Spleen (tissue), 11 donors: Measurements from ENCODE around the gene ZNF544. TPM values are rescaled to one million over a fixed set of nuclear protein-coding genes. Genes with fewer than 3 reads are reported as not detected.

Experiments
- DNase-seq: peaks from one replicate; pipeline ENCODE4 v3.0.0-alpha.2; 2020
- H3K27ac ChIP-seq, 8 donors: fragments of 200-600 bp; sonication (generic) in 7 of 8; 1 replicate in 4 of 8; 2 replicates in 4 of 8; pipeline versions ENCODE4 v1.5.0 to v1.8.0; 2016 to 2021; ENCODE audit warnings: inconsistent platforms in 4 of 8, mild to moderate bottlenecking in 4 of 8, moderate library complexity in 1 of 8
- H3K27me3 ChIP-seq, 7 donors: fragments of 200-600 bp; sonication (generic) in 6 of 7; replicated peaks in 1 of 7; 1 replicate in 4 of 7; 2 replicates in 3 of 7; pipeline versions ENCODE4 v1.5.0 to v1.8.0; 2016 to 2021; ENCODE audit warnings: inconsistent platforms in 3 of 7, mild to moderate bottlenecking in 1 of 7
- H3K36me3 ChIP-seq, 6 donors: fragments of 200-600 bp; sonication (generic) in 5 of 6; 1 replicate in 4 of 6; 2 replicates in 2 of 6; pipeline versions ENCODE4 v1.5.0 to v1.8.0; 2016 to 2021; ENCODE audit warnings: inconsistent platforms in 2 of 6
- H3K4me1 ChIP-seq, 6 donors: fragments of 200-600 bp; sonication (generic) in 5 of 6; 1 replicate in 3 of 6; 2 replicates in 3 of 6; pipeline versions ENCODE4 v1.5.0 to v1.8.0; 2016 to 2021; ENCODE audit warnings: inconsistent platforms in 3 of 6
- H3K4me3 ChIP-seq, 8 donors: fragments of 200-600 bp; sonication (generic) in 7 of 8; 1 replicate in 4 of 8; 2 replicates in 4 of 8; pipeline versions ENCODE4 v1.5.0 to v1.8.0; 2016 to 2021; ENCODE audit warnings: inconsistent platforms in 4 of 8, mild to moderate bottlenecking in 4 of 8, moderate library complexity in 2 of 8
- H3K9me3 ChIP-seq, 8 donors: fragments of 200-600 bp; sonication (generic) in 7 of 8; 1 replicate in 4 of 8; 2 replicates in 4 of 8; pipeline versions ENCODE4 v1.5.0 to v1.8.0; 2016 to 2021; ENCODE audit warnings: inconsistent platforms in 4 of 8
- POLR2A ChIP-seq, 3 donors: fragments of 450-650 bp; IDR thresholded peaks; one replicate each; pipeline ENCODE4 v1.5.1; 2017; ENCODE audit warnings: antibody characterized with exemption in 3 of 3, mild to moderate bottlenecking in 1 of 3
- POLR2AphosphoS5 ChIP-seq, 3 donors: sonication (generic); formaldehyde crosslinking; IDR thresholded peaks; one replicate each; pipeline ENCODE4 v1.5.1; 2017; ENCODE audit warnings: antibody characterized with exemption in 3 of 3
- WGBS, 5 donors: extraction: QIAGEN DNeasy Blood & Tissue Kit in 3 of 5; methylation state at CpG; one replicate each; pipeline versions ENCODE4 v1.1.5 to v1.1.7; 2013 to 2018; 5-methylcytosine and 5-hydroxymethylcytosine counted together
- intact Hi-C: fragments of 100-400 bp; cut with DNase I; formaldehyde crosslinking; loops from one replicate; pipeline ENCODE4 v1.15.0; 2023; ENCODE audit warnings: low total_unique reads
- polyA plus RNA-seq, 3 donors: library from polyadenylated mRNA; stranded (reverse); fragments of 200-250 nt; gene quantifications; one replicate each; pipeline ENCODE4 v1.2.1, GENCODE V29; 2013
- total RNA-seq, 7 donors: library from RNA; depleted of rRNA in 3 of 7; stranded (reverse); fragments of >200 nt in 3 of 7; fragmentation: NEBNext Ultra II Directional in 4 of 7; extraction: Animal tissue kit (Norgen Biotek cat#: 25700) in 4 of 7; gene quantifications; one replicate each; pipeline versions ENCODE4 v1.1.0 to v1.2.1, GENCODE V29; 2016 to 2021
- TF ChIP-seq, protein P1 (sequence below), 11 experiments: fragments of 200-600 bp in 7 of 11; fragments of 450-650 bp in 4 of 11; sonication (generic) in 4 of 11; IDR thresholded peaks in 8 of 11; conservative IDR thresholded peaks in 3 of 11; 1 replicate in 7 of 11; 2 replicates in 4 of 11; pipeline versions ENCODE4 v1.4.0 to v1.8.0; 2016 to 2021; ENCODE audit warnings: antibody characterized with exemption in 11 of 11, inconsistent platforms in 4 of 11, mild to moderate bottlenecking in 1 of 11
- donor health status: healthy with polysubstance abuse.
- donor health status: DM: no; HTN: no; CAD: no; lungs with moderate emphysema.
- donor health status: DM: no; HTN: no; CAD: no.
- donor health status: Bipolar disorder and iron deficiency.
- donor health status: healthy.
- donor health status: DM: no; HTN: no; CAD: no.
- donor health status: DM: yes; HTN: yes; CAD: no.

ZNF544 gene
- total and polyA plus RNA-seq, 10 donors = 12.5 to 58.5 (median 32.3) TPM

DNA sequence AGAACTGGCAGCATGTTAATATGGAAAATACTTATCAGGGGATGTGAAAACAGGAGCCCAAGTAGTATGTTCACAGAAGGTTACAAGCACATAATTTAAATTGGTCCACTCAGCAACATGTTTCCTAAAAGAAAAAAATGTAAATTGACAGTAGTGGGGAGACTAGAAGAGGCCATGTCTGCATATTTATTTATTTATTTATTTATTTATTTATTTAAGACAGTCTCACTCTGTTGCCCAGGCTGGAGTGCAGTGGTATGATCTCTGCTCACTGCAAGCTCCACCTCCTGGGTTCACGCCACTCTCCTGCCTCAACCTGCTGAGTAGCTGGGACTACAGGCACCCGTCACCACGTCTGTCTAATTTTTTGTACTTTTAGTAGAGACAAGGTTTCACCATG is 36.4 kb downstream of the ZNF544 start:
- Histone ChIP-seq H3K9me3 (peaks cover 79 to 100% (median 100%) of the 10 kb centered on the region in 8 donors), H3K4me1 (no peaks in the 10 kb centered on the region), H3K36me3 (peaks cover 15 to 86% (median 64%) of the 10 kb centered on the region in 6 donors), H3K27ac (no peak overlapping the region), H3K4me3 (no peak overlapping the region), H3K27me3 (no peaks in the 10 kb centered on the region)
- TF ChIP-seq, protein P1, sequence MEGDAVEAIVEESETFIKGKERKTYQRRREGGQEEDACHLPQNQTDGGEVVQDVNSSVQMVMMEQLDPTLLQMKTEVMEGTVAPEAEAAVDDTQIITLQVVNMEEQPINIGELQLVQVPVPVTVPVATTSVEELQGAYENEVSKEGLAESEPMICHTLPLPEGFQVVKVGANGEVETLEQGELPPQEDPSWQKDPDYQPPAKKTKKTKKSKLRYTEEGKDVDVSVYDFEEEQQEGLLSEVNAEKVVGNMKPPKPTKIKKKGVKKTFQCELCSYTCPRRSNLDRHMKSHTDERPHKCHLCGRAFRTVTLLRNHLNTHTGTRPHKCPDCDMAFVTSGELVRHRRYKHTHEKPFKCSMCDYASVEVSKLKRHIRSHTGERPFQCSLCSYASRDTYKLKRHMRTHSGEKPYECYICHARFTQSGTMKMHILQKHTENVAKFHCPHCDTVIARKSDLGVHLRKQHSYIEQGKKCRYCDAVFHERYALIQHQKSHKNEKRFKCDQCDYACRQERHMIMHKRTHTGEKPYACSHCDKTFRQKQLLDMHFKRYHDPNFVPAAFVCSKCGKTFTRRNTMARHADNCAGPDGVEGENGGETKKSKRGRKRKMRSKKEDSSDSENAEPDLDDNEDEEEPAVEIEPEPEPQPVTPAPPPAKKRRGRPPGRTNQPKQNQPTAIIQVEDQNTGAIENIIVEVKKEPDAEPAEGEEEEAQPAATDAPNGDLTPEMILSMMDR (IDR thresholded peaks at IDR 0.05 in 8 of 11, conservative IDR thresholded peaks at IDR 0.05 in 3 of 11) = no peak
- TF ChIP-seq POLR2AphosphoS5 (IDR thresholded peaks at IDR 0.05) (no peak), POLR2A (IDR thresholded peaks at IDR 0.05) (no peak)
- intact Hi-C loops = no loop called here
- no peak for DNase-seq
- 97 to 100% (median 99%) methylated on average over 3 of the region's 3 CpGs for WGBS, 5 donors

DNA sequence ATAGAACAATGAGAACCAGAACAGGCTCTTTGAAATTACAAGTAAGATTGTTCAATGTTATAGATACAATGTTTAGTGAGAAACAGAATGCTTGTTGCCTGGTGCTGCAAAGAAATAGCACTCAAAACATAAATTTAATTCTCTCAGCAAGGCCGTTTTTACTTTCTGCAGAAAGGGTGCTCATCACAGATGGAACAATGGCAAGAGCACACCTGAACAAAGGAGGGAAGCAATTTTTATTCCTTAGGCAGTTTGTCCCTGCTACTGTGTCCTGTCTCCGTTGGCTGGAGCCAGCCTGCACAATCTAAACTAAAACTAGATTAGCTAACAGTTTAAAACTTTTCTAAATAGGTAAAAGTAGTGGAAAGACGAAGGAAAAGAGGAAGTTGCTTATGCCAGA is 39.6 kb downstream of the ZNF544 start:
- intact Hi-C loops = no loop called here
- Histone ChIP-seq H3K9me3 (peaks cover 57 to 100% (median 100%) of the 10 kb centered on the region in 8 donors), H3K4me1 (no peaks in the 10 kb centered on the region), H3K27me3 (no peaks in the 10 kb centered on the region), H3K27ac (no peak overlapping the region), H3K4me3 (no peak overlapping the region), H3K36me3 (peaks cover 3 to 86% (median 59%) of the 10 kb centered on the region in 6 donors)
- TF ChIP-seq POLR2A (IDR thresholded peaks at IDR 0.05) = no peak
- TF ChIP-seq, protein P1 (IDR thresholded peaks at IDR 0.05 in 8 of 11, conservative IDR thresholded peaks at IDR 0.05 in 3 of 11) = no peak
- no peak for TF ChIP-seq POLR2AphosphoS5 (IDR thresholded peaks at IDR 0.05)
- WGBS, 5 donors = 90 to 95% (median 94%) methylated on average over 3 of the region's 3 CpGs
- no peak for DNase-seq

DNA sequence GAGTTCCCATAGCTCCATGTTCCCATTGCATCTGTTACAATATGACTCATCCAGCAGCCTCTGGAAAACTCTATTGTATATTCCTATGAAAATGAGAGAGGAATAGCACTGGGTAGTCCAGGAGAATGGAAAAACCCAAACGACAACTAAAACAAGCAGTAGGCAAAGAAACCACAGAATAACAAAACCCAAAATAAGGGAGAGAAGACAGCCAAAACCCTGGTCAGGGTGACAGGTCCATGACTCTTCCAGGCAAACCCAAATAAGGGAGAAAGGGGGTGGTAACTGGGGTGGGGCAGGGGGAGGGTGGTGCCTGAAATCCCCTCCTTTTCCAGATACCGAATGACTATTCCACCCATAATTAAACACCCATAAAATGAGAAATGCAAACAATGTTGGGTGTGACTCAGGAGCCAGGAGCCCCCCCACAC is 46.1 kb downstream of the ZNF544 start:
- peaks cover 12 to 78% (median 77%) of the 10 kb centered on the region in 8 donors for H3K9me3 ChIP-seq
- TF ChIP-seq, protein P1 (IDR thresholded peaks at IDR 0.05 in 8 of 11, conservative IDR thresholded peaks at IDR 0.05 in 3 of 11) = no peak
- no peak for TF ChIP-seq POLR2AphosphoS5 (IDR thresholded peaks at IDR 0.05)
- no peak for TF ChIP-seq POLR2A (IDR thresholded peaks at IDR 0.05)
- H3K36me3 ChIP-seq = peaks cover 0 to 65% (median 49%) of the 10 kb centered on the region in 6 donors
- no peak overlapping the region for H3K4me3 ChIP-seq
- 91 to 98% (median 97%) methylated on average over 2 of the region's 2 CpGs for WGBS, 5 donors
- no peak for DNase-seq
- no peaks in the 10 kb centered on the region for H3K27me3 ChIP-seq
- H3K4me1 ChIP-seq = peaks cover 4 to 24% (median 16%) of the 10 kb centered on the region in 6 donors
- intact Hi-C loops = no loop called here
- no peak overlapping the region for H3K27ac ChIP-seq

DNA sequence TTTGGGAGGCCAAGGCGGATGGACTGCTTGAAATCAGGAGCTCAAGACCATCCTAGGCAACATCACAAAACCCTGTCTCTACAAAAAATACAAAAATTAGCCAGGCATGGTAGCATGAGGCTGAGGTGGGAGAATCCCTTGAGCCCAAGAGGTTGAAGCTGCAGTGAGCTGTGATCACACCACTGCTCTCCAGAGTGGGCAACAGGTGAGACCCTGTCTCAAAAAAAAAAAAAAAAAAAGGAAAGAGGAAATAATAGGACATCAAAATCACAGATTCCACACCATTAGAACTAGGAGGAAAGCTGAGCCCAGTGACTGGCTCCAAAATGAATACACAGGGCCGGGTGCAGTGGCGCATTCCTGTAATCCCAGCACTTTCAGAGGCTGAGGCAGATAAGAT is 46.9 kb downstream of the ZNF544 start:
- H3K4me1 ChIP-seq = peaks cover 8 to 32% (median 23%) of the 10 kb centered on the region in 6 donors
- intact Hi-C loops = no loop called here
- peaks cover 9 to 70% (median 69%) of the 10 kb centered on the region in 8 donors for H3K9me3 ChIP-seq
- peaks cover 0 to 58% (median 47%) of the 10 kb centered on the region in 6 donors for H3K36me3 ChIP-seq
- no peak for TF ChIP-seq POLR2A (IDR thresholded peaks at IDR 0.05)
- no peak for DNase-seq
- 90 to 99% (median 97%) methylated on average over 3 of the region's 3 CpGs for WGBS, 5 donors
- H3K4me3 ChIP-seq = no peak overlapping the region
- H3K27me3 ChIP-seq = no peaks in the 10 kb centered on the region
- no peak overlapping the region for H3K27ac ChIP-seq
